Frontal cortex (tissue), 4 donors: Measurements from ENCODE around the gene SLCO4A1. TPM values are rescaled to one million over a fixed set of nuclear protein-coding genes. Genes with fewer than 3 reads are reported as not detected.
A peak's percentile ranks its signal among the peaks of the same experiment; 100 is the strongest.

ENCODE experiments used
- DNase-seq, 2 donors: peaks; one replicate each; pipeline ENCODE4 v3.0.0; 2012; ENCODE audit warnings: low spot score in 2 of 2
- FAIRE-seq: peaks from 2 replicates; lab custom pipeline; 2012; peaks lifted over from hg19 to GRCh38; lab: Jason Lieb, UNC
- total RNA-seq: library from RNA; depleted of rRNA; stranded (reverse); fragments of >200 nt; gene quantifications from one replicate; pipeline ENCODE4 v1.2.3, GENCODE V29; 2014
- donor health status: control.
- donor health status: control.
- donor health status: control.

The SLCO4A1 gene
- total RNA-seq, 1 donor from 2014 or later: 1.6 TPM

DNA sequence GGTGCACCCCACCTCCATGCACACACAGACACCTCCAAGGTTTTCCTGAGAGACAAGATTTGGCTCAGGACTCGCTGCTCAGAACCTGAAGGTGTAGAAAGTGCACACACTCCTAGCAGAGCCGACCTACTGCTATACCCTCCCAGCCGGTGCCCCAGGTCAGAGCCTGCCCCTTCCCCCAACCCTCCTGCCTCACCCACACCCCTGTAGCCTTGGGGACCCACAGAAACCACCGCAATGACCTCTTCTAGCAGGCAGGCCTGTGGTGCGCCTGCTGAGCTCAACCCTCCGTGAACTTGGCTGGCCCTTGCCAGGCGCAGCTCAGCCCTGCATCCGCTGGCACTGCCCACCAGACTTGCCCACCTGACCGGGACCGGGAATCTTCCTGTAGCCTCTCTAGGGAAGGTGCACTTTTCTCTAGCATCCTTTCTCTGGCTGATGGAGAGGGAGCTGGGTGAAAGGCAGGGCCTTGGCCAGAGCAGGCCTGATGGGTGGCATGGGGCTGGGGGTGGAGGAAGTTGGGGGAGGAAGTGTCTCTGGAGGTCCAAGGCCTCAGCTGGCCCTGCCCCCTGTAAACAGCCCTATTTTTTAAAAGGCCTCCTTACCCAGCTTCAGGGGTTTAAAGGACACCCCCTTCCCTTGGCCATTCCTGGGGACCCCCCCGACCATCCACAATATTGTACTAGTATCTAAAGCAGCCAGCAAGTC lies 36.9 kb upstream of the SLCO4A1 start:
- DNase-seq: no peak
- no peak for FAIRE-seq

DNA sequence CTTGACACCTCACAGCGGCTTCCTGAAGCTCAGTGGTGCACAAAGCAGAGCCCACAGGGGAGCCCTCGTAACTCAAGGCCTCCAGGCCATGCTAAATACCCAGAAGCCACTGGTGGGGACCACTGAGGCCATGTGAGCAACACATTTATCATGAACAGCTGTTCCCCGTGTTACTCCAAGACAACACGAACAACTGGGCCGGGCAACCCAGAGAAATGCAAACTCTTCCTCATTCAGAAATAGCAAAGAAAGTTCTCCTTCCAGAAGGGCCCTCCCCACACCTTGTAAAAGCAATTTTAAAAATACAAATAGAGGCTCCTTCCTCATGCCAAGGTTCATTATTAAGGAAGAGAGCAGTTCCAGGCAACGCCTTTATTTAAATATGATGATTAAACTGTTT lies 36.3 kb upstream of the SLCO4A1 start:
- FAIRE-seq: no peak

DNA sequence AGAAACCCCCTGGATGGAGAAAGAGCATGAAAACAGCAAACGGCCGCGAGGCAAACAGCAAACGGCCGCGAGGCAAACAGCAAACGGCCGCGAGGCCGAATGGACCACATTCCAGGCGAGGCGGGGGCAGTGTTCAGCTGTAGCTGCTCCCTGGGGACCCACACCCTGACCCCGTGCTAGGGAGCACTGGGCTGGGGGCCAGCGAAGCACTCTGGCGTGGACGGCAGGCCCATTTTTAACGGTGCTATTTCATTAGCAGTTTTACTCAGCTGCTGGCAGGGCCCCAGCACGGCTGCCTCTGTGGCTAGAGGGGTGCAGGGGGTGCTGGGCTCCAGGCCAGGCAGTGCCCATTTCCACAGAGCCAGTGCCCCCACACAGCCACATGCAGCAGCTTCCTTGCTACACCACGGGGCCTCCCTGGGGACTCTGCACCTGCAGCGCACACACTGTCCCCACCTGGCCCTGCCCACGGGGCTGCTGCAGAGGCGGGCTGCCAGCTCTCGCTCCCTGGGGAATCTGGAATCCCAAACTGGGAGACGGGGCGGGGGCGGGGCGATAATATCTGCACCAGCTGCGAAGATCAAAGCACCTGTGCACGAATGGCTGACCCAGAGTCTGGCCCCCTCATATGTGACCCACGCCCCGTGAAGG lies 35.6 kb upstream of the SLCO4A1 start:
- FAIRE-seq: no peak
- DNase-seq: no peak

More for the DNA sequence above, 36.3 kb upstream of the SLCO4A1 start:
- DNase-seq: no peak

DNA sequence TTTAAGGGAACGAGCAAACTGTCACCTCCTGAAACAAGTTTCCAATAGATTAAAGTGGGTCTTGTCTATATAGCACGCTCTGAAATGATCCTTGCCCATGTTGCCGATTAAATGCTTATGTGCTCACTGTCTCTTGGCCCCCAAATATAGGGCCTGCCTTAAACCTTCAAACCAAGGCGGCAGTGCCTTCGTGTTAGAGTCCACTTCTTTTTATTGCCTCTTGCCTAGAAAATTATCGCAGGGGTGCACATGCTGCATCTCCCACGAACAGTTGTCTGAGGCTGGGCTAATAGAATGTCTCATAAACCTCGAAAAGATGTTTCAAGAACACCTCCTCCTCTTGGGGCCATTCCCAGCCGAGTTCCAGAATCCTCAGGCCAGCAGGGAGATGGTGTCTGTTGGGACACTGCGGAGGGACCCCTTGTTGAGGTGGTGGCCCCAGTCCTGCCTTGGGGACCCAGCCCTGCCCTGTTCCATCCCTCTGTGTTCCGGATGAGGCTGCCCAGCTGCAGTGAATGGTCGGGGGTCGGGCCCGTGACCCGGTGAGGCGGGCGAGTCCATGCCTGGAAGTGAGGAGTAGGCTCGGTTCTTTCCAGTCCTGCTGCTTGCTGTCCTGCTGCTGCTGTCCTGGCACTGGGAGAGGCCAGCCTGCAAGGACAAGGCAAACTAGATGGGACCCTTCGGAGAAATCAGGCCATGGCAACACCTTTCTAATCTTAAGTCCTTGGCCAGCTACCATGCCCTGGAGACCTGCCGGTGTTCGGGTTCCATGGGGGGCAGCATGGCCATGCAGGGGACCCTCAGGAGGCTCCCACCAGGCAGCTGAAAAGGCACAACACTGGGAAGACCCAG lies 34.7 kb upstream of the SLCO4A1 start:
- DNase-seq (no peak), FAIRE-seq (no peak)

DNA sequence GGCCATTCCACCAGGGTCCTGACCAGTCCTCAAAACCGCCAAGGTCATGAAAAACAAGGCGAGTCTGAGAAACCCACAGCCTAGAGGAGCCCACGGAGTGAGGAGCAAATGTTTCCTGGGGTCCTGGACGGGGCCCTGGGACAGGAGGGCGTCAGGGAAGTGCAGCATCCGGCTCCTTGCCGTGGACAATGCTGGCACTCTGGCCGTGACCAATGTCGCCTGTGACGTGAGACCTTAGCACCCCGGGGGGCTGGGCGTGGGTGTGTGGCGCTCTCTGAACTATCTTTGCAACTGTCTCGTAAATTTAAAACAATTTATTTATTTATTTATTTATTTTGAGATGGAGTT lies 34.1 kb upstream of the SLCO4A1 start:
- FAIRE-seq: no peak

DNA sequence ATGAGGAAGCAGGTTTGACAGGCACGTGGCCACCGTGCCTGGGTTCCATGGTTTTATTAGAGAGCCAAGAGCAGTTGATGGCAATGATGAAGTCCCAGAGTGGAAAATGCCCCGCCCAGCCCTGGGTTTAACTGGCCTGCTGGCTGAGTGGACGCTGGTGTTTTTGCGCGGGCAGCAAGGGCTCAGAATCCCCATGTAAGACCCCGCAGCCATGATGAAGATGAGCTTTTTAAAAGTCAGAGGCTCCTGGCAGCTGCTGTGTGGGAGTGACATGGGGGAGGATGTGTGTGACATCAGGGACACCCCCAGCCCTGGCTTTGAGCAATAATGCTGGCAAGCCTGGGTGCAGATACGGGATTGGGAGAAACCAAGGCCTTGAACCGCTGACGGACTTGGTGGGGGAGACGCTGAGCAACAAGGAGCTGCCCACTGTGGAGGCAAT lies 33.0 kb upstream of the SLCO4A1 start:
- DNase-seq (no peak), FAIRE-seq (no peak)

More for the DNA sequence above, 34.1 kb upstream of the SLCO4A1 start:
- DNase-seq: no peak

DNA sequence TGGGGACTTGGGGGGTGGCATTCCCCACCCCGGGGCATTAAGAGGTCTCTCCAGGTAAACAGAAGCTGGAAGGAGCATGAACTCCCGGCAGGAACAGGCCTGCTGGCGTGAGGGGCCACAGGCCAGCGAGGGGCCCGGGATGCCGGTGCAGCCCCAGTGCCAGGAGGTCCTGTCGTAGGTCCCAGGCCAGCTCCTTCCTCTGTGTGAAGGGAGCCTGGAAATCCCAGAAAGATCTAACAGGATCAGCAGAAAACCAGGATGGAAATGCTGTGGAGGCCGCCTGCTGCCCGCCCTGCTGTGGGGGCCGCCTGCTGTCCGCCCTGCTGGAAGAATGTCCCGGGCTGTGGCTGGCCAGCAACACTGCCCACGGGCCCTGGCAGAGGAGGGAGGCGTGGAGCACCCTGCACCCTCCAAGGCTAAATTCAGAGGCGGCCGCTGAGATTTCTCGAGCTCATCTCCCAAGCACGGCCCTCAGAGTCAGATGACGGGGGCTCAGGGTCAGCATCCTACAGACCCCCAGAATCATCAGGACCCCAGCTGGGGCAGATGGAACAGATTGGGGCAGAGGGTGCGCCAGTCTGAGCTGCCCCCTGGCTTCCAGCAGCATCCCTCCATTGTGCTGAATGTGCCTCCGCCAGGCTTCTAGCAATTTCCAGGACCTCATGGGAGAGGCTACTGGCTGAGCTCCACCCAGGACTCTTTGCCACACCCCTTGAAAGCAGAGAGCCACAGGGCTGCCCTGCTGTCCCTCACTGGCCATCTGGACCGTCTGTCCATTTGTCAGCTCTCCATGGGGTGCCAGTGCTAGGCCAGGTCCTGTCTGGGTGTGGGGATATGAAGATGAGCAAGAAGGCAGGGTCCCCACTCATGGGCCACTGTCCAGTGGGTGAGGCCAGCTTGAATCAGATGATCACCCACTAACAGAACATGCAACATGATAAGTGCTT lies 32.2 kb upstream of the SLCO4A1 start:
- no peak for FAIRE-seq

DNA sequence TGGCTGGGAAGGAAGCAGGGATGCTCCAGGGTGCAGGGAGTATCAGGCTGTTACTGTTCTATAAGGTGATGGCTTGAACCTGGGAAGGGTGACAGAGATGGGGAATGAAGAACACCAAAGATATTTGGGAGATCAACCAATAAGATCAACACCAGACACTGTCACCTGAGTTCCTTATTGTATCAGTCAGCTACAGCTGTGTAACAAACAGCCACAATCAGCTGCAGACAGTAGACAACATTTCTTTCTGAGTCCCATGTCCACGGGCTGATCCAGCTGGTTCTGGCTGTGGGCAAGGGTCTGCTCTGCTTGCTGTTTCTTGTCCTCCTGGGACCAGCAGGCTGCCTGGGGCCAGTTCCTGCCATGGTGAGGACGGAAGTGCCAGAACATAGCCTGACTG lies 31.3 kb upstream of the SLCO4A1 start:
- no peak for FAIRE-seq
- no peak for DNase-seq

More for the DNA sequence above, 32.2 kb upstream of the SLCO4A1 start:
- DNase-seq: no peak

DNA sequence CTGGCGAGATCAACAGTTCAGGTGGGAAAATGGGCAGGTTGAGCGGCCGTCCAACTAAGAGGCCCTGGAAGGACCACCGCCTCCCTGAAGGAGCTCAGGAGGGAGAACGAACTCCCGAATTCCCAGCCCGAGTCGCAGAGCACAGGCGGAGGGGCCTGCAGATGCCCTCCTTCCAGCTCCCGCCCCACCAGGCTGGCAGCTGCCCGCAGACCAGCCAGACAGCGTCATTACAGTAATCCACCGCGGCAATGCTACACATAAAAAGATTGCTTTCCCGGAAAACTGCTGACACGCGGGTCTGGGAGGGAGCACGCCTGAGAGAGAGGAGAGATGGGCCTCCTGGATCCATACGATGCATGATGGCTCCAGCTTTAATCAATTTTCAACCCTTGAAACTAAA lies 30.5 kb upstream of the SLCO4A1 start:
- DNase-seq (no peak), FAIRE-seq (no peak)

DNA sequence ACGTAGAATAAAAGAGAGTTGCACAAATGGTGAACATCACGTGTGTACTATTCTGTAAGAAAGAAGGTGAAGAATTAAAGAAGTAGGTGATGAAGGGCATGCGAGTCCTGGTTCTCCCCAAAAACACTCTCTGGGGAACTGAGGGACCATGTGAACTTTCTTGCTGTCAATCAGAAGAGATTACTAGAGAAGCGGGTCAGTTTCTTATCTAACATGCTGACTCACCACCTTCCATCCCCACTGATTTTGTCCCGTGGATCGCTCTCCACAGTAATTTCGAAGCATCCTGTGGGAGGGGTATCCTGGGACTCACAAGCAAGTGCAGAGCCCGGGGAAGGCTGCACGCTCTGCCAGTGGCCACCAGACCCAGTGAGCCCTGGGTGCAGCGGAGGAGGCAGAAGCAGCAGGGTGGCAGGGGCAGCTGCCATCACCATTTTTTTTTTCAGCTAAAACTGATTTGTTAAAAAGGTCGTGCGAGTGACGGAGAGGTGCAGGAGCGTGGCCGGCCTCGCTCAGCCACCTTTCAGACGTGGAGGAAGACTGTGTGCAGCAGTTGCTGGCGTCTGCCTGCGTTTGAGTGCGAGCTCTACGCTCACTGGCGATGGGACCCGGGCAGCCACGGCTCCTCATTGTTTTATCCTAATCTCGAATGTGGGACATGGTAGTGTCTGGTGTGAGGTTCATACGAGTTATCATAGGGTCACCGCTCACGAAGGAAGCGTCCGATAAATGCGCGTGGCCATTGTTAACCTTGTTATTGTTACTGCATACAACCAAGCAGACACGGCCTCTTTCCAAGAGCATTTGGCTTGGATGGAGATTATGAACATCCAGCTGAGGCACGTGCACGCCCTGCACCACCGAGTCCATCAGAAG lies 28.0 kb upstream of the SLCO4A1 start:
- FAIRE-seq: no peak
- DNase-seq: no peak

DNA sequence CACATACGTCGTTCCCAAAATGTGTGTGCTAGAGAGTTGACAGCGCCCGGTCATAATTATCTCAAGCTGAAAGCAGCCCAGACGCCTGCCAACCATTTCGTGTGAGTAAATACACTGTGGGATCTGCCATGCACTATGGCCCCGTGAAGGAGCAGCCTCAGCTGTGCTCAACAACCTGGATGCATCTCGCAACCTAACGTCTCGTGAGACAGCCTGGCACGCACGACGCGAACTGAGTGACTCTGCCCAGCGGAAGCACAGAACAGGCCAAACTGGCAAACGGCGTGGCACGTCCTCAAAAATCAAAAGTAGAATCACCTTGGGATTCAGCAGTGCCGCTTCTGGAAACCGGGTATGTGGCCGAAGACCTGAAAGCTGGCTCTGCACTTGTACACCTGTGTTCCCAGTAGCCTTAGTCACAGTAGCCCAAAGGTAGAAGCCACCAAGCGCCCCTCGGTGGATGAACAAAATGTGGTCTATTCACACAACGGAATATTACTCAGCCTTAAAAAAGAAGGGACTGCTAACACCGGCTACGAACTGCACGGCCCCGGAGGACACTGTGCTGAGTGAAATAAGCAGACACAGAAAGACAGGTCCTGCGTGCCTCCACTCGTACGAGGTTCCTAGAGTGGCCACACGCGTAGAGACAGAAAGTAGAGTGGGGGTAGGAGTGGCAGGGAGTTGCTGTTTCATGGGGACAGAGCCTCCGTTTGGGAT lies 27.2 kb upstream of the SLCO4A1 start:
- DNase-seq: no peak
- FAIRE-seq: no peak

DNA sequence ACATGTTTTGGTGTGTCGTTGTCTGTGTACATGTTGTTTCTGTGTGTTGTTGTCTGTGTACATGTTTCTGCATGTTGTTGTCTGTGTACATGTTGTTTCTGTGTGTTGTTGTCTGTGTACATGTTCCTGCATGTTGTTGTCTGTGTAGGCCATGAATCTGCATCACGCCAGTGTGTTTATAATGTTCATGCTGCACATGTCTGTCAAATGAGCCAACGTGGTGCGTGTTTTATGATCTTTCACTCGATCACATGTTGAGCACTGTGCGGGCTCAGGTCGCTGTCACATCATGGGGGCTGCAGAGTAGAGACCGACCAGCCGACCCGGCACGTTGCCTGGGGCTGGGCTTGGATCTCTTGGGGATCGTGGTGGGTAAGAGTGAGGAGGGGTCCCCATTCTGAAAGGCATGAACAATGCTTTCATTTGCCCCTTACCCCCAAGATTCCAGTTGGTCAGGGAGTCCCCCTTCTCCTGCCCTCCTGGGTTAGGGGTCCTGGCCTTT lies 26.5 kb upstream of the SLCO4A1 start:
- no peak for FAIRE-seq
- no peak for DNase-seq

DNA sequence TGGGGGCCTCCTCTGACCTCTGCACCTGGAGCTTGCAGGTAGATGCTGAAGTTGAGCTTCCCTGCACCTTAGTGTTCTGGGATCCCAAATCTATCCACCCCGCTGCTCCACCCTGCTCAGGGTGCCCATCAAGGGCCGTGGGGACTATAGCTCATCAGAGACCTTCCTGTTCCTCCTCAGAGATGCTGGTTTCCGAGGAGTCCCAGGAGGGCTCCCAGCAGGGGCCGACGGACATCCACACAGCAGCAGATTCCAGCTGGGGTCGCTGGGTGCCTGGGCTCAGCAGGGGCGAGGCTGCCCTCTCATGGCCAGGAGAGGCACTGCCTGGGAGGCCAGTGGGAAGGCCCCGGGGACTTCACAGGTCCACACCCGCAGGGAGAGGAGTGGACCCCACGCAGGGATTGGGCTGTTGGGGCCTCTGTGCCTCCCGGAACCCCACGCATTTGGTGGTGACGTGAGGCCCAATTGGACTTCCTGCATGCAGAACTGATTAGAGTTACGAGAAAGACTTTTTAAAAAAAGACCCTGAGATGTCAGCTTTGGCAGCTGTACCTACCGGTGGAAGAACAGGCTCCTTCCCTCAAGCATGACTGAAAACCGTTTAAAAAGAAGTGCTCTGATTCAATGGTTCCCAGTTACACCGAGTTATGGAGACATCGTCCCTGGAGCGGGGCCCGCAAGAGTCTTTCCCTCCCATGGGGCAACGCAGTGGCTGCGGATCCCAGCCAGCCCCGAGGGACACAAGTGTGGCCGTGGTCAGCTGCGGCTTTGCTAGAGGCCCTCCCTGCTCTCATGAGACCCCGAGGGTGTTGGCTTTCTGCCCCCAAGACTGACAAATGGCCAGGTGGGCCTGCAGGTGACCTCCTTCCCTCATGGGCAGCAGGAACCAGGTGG lies 25.3 kb upstream of the SLCO4A1 start:
- FAIRE-seq (no peak), DNase-seq (peak; percentile 65 to 86)

DNA sequence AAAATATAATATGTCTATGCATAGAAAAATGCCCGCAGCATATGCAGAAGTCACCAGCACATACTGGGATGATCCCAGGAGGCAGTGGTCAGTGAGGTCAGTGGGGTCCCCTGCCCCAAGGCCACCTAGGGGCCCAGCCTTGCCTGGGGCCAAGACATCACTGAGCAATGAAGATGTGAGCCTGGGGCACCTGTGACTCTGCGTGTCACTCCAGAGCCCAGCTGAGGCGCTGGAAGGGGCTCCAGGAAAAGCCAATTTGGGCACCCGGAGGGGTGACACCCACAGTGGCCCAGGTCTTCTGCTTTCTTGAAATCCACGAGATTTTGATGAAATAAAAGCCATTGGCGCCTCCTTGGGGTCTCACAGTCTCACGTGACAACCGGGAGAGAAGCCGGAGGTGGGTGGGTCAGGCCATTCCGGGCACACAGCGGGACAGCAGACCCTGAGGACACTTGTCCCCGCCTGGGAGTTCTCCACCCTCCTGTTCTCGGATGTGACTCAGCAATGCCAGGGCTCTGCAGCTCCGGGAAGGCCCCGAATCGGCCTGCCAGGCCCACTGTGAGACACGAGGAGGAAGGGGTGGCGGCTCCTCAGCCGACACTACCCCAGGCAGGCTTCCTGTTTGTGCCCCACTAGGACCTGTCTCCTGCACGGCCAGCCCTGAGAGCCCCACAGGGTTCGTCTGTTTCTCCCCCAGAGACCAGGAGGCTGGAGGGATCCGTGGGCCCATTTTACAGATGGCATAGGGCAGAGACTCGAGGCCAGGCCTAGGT lies 24.4 kb upstream of the SLCO4A1 start:
- DNase-seq (no peak), FAIRE-seq (no peak)

DNA sequence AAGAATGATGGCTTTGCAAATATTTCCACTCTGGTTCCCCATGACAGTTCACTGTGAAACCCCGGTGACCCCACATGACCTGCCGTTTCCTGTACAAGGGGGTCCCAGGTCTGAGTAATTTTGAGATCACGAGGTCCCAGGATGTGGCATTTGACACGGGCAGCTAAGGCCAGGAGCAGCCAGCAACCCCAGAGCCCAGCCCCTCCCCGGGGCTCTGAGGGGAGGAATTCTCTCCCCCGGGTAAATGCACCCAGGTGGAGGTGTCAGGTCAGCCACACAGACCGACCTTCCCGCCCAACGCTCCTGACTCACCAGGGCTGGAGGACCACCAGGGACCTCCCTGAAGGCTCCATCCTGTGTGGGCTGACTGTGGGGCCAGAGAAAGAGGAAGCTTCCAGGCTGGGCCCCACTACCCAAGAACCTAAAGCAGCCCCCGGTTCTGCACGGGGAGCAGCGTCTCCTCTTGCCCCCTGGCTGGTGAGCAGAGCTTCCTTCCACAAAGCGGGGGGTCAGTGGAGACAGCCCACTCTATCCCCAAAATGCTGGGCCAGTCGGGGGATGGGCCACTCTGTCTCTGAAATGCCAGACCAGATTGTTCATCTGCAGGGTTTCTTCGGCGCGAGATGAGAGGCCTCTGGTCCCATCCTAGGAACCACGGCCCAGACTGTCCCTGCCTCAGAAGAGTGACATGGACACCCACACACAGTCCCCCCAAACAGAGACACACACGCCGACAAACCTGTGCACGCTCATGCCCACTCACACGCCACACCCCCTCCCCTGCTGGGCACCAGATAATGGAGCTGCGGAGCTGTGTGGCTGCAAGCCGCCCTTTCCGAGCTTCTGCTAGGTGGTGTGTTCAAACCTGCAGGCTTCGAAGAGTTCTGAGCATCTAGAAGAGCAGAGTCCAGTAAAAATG lies 23.4 kb upstream of the SLCO4A1 start:
- FAIRE-seq: no peak

More for the DNA sequence above, 23.4 kb upstream of the SLCO4A1 start:
- no peak for DNase-seq
